NOMO-1 treated with DMSO at 0.1 percent for 48 hours (cell line): ENCODE data around the gene SLC23A3.

Source experiments
- DNase-seq: peaks from one replicate; lab custom pipeline; 2025; ENCODE audit not compliant: unreplicated experiment; lab: John Stamatoyannopoulos, UW

The SLC23A3 gene

GRCh38 chr2:219116776-219117646 lies 52.8 kb downstream of the SLC23A3 start:
- DNase-seq, result no peak

- no peak for DNase-seq
These were observed 57.0 kb downstream of the SLC23A3 start for GRCh38 chr2:219112651-219113338.

GRCh38 chr2:219112062-219112406 lies 57.8 kb downstream of the SLC23A3 start:
- DNase-seq, result no peak
